K562 (cell line): ENCODE measurements around the gene PPP2R3B. TPM values are rescaled to one million over a fixed set of nuclear protein-coding genes. Genes with fewer than 3 reads are reported as not detected.

Experiments
- HLTF ChIP-seq: fragments of 450-650 bp; IDR thresholded peaks from 2 replicates; pipeline ENCODE4 v1.6.1; 2016
- POLR2G ChIP-seq: fragments of 200-400 bp; formaldehyde crosslinking; IDR thresholded peaks from 2 replicates; pipeline ENCODE4 v1.6.1; 2017; ENCODE audit warnings: low read depth, mild to moderate bottlenecking, antibody characterized with exemption, low read length, moderate library complexity
- SAP30 ChIP-seq: fragments of 200-600 bp; sonication (generic); IDR thresholded peaks from 2 replicates; pipeline ENCODE4 v1.6.1; 2012; ENCODE audit warnings: borderline replicate concordance, low read depth, mild to moderate bottlenecking, moderate library complexity, low read length, control low read depth, inconsistent platforms; ENCODE audit not compliant: insufficient read depth, poor library complexity, severe bottlenecking
- TAL1 ChIP-seq: fragments of 450-650 bp; IDR thresholded peaks from 2 replicates; pipeline ENCODE4 v1.6.1; 2016; ENCODE audit warnings: mild to moderate bottlenecking
- TGIF2 ChIP-seq: sonication (generic); formaldehyde crosslinking; IDR thresholded peaks from 2 replicates; pipeline ENCODE4 v1.8.1; 2022; ENCODE audit warnings: mild to moderate bottlenecking, missing genetic modification reagents, moderate library complexity
- XRCC5 ChIP-seq: fragments of 200-400 bp; formaldehyde crosslinking; IDR thresholded peaks from 2 replicates; pipeline ENCODE4 v1.6.1; 2017; ENCODE audit warnings: low read depth, mild to moderate bottlenecking, low read length
- ZNF695 ChIP-seq: fragments of 450-650 bp; formaldehyde crosslinking; IDR thresholded peaks from 2 replicates; pipeline ENCODE4 v1.4.0; 2020; ENCODE audit warnings: mild to moderate bottlenecking, moderate library complexity
- polyA plus RNA-seq, 8 experiments: library from polyadenylated mRNA; depleted of rRNA in 4 of 8; stranded (reverse) in 5 of 8; unstranded in 3 of 8; fragments of >200 nt; fragmentation: Nextera tagmentation in 2 of 8; fragmentation: Illumina TruSeq in 1 of 8; extraction: Ambion mirVana in 2 of 8; extraction: Trizol in 1 of 8; gene quantifications; 2 replicates each; pipeline versions ENCODE4 v1.2.1 to v1.2.3, GENCODE V29; 2011 to 2014; ENCODE audit warnings: inconsistent platforms in 1 of 8, missing spikeins in 1 of 8
- total RNA-seq, 7 experiments: library from RNA; depleted of rRNA in 6 of 7; stranded (reverse); fragments of >200 nt in 6 of 7; fragmentation: Illumina TruSeq in 2 of 7; extraction: Trizol in 2 of 7; gene quantifications; 2 replicates each; pipeline versions ENCODE4 v1.2.1 to v1.2.3, GENCODE V29; 2011 to 2021; ENCODE audit warnings: low replicate concordance in 1 of 7
- TF ChIP-seq, protein P1 (sequence below): fragments of 250-450 bp; sonication (Bioruptor Pico); IDR thresholded peaks from 2 replicates; pipeline ENCODE4 v1.5.1; 2021; ENCODE audit warnings: mild to moderate bottlenecking
- TF ChIP-seq, protein P2 (sequence below): fragments of 250-450 bp; sonication (Bioruptor Pico); IDR thresholded peaks from 2 replicates; pipeline ENCODE4 v1.4.0; 2020
- TF ChIP-seq, protein P3 (sequence below), 2 experiments: fragments of 150-350 bp in 1 of 2; IDR thresholded peaks; 2 replicates each; pipeline ENCODE4 v1.6.1; 2012 to 2016; ENCODE audit warnings: low read depth in 2 of 2, low read length in 2 of 2, mild to moderate bottlenecking in 1 of 2, moderate library complexity in 1 of 2
- TF ChIP-seq, protein P4 (sequence below): fragments of 450-650 bp; IDR thresholded peaks from 2 replicates; pipeline ENCODE4 v1.7.1; 2018; ENCODE audit warnings: mild to moderate bottlenecking, low read depth; ENCODE audit not compliant: partially characterized antibody

Gene PPP2R3B
- total and polyA plus RNA-seq, 9 of the 15 experiments (the other 6 are each of a cell fraction or from before 2014, with no cell fraction given): 0.04 to 18.2 (median 8.2) TPM; not detected in 1

DNA sequence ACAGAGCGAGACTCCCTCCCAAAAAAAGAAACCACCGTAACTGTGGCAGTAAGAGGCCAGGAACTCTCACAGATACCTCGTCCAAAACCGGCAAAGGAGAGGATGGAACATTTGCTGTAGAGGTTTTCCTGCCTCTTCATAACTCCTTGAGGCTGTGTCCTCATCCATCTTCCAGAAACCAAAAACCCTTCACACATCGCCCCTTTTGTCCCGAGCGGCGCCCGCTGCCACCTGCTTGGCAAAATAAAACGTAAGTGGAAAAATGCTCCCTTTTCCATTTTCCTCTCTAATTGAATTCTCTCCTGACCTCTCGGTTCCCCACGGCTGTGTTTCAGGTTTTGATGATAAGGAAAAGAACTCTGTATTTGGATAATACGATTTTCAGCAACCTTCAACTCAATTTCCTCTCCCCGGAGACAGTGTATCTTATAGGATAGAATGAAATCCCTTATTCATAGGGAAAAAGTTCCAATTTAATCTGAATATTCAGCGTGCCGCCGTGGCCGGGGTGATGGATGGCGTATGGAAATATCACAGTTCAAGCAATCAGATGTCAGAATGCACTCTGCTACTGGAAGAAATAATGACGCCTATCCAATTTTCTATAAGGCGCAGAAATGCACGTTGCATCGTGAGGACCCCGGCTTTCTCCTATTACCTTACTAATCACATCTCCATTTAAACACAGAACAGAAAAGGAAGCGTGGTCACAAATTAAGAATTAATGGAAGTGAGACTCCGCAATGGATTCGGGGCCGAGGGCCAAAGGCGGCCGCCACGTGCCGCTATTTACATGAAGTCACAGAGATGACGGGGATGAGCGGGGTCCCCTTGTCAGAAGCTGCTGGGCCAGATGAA lies 5.2 kb upstream of the PPP2R3B start (continued):
- TF ChIP-seq, protein P1, sequence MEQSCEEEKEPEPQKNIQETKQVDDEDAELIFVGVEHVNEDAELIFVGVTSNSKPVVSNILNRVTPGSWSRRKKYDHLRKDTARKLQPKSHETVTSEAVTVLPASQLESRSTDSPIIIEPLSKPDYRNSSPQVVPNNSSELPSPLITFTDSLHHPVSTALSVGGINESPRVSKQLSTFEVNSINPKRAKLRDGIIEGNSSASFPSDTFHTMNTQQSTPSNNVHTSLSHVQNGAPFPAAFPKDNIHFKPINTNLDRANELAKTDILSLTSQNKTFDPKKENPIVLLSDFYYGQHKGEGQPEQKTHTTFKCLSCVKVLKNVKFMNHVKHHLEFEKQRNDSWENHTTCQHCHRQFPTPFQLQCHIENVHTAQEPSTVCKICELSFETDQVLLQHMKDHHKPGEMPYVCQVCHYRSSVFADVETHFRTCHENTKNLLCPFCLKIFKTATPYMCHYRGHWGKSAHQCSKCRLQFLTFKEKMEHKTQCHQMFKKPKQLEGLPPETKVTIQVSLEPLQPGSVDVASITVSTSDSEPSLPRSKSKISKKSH (CRISPR knock-in tag): no peak
- TF ChIP-seq, protein P2, sequence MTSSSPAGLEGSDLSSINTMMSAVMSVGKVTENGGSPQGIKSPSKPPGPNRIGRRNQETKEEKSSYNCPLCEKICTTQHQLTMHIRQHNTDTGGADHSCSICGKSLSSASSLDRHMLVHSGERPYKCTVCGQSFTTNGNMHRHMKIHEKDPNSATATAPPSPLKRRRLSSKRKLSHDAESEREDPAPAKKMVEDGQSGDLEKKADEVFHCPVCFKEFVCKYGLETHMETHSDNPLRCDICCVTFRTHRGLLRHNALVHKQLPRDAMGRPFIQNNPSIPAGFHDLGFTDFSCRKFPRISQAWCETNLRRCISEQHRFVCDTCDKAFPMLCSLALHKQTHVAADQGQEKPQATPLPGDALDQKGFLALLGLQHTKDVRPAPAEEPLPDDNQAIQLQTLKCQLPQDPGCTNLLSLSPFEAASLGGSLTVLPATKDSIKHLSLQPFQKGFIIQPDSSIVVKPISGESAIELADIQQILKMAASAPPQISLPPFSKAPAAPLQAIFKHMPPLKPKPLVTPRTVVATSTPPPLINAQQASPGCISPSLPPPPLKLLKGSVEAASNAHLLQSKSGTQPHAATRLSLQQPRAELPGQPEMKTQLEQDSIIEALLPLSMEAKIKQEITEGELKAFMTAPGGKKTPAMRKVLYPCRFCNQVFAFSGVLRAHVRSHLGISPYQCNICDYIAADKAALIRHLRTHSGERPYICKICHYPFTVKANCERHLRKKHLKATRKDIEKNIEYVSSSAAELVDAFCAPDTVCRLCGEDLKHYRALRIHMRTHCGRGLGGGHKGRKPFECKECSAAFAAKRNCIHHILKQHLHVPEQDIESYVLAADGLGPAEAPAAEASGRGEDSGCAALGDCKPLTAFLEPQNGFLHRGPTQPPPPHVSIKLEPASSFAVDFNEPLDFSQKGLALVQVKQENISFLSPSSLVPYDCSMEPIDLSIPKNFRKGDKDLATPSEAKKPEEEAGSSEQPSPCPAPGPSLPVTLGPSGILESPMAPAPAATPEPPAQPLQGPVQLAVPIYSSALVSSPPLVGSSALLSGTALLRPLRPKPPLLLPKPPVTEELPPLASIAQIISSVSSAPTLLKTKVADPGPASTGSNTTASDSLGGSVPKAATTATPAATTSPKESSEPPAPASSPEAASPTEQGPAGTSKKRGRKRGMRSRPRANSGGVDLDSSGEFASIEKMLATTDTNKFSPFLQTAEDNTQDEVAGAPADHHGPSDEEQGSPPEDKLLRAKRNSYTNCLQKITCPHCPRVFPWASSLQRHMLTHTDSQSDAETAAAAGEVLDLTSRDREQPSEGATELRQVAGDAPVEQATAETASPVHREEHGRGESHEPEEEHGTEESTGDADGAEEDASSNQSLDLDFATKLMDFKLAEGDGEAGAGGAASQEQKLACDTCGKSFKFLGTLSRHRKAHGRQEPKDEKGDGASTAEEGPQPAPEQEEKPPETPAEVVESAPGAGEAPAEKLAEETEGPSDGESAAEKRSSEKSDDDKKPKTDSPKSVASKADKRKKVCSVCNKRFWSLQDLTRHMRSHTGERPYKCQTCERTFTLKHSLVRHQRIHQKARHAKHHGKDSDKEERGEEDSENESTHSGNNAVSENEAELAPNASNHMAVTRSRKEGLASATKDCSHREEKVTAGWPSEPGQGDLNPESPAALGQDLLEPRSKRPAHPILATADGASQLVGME: no peak
- TF ChIP-seq TAL1: no peak
- no peak for TF ChIP-seq TGIF2 (CRISPR knock-in tag)
- no peak for TF ChIP-seq ZNF695 (CRISPR knock-in tag)
- TF ChIP-seq, protein P3, sequence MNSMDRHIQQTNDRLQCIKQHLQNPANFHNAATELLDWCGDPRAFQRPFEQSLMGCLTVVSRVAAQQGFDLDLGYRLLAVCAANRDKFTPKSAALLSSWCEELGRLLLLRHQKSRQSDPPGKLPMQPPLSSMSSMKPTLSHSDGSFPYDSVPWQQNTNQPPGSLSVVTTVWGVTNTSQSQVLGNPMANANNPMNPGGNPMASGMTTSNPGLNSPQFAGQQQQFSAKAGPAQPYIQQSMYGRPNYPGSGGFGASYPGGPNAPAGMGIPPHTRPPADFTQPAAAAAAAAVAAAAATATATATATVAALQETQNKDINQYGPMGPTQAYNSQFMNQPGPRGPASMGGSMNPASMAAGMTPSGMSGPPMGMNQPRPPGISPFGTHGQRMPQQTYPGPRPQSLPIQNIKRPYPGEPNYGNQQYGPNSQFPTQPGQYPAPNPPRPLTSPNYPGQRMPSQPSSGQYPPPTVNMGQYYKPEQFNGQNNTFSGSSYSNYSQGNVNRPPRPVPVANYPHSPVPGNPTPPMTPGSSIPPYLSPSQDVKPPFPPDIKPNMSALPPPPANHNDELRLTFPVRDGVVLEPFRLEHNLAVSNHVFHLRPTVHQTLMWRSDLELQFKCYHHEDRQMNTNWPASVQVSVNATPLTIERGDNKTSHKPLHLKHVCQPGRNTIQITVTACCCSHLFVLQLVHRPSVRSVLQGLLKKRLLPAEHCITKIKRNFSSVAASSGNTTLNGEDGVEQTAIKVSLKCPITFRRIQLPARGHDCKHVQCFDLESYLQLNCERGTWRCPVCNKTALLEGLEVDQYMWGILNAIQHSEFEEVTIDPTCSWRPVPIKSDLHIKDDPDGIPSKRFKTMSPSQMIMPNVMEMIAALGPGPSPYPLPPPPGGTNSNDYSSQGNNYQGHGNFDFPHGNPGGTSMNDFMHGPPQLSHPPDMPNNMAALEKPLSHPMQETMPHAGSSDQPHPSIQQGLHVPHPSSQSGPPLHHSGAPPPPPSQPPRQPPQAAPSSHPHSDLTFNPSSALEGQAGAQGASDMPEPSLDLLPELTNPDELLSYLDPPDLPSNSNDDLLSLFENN (IDR thresholded peaks at IDR 0.05; ENCODE audit: low read depth in 2 of 2, low read length in 2 of 2): no peak
- TF ChIP-seq, protein P4, sequence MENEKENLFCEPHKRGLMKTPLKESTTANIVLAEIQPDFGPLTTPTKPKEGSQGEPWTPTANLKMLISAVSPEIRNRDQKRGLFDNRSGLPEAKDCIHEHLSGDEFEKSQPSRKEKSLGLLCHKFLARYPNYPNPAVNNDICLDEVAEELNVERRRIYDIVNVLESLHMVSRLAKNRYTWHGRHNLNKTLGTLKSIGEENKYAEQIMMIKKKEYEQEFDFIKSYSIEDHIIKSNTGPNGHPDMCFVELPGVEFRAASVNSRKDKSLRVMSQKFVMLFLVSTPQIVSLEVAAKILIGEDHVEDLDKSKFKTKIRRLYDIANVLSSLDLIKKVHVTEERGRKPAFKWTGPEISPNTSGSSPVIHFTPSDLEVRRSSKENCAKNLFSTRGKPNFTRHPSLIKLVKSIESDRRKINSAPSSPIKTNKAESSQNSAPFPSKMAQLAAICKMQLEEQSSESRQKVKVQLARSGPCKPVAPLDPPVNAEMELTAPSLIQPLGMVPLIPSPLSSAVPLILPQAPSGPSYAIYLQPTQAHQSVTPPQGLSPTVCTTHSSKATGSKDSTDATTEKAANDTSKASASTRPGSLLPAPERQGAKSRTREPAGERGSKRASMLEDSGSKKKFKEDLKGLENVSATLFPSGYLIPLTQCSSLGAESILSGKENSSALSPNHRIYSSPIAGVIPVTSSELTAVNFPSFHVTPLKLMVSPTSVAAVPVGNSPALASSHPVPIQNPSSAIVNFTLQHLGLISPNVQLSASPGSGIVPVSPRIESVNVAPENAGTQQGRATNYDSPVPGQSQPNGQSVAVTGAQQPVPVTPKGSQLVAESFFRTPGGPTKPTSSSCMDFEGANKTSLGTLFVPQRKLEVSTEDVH: no peak
- no peak for TF ChIP-seq SAP30
- no peak for TF ChIP-seq POLR2G
- TF ChIP-seq XRCC5: no peak
- TF ChIP-seq HLTF: no peak
